GM19397 (cell line): ENCODE results near the gene THRAP3.
"Not testable (repeated sequence)": the region's sequence is repeated elsewhere in the genome, so short reads cannot be mapped to it uniquely, and the experiment has no call there.

Source experiments
- ATAC-seq: cut with Tn5 transposase; IDR thresholded peaks from one replicate; pipeline ENCODE4 v1.9.1; 2021; ENCODE audit warnings: mild to moderate bottlenecking, moderate library complexity; ENCODE audit not compliant: unreplicated experiment

THRAP3 gene, protein sequence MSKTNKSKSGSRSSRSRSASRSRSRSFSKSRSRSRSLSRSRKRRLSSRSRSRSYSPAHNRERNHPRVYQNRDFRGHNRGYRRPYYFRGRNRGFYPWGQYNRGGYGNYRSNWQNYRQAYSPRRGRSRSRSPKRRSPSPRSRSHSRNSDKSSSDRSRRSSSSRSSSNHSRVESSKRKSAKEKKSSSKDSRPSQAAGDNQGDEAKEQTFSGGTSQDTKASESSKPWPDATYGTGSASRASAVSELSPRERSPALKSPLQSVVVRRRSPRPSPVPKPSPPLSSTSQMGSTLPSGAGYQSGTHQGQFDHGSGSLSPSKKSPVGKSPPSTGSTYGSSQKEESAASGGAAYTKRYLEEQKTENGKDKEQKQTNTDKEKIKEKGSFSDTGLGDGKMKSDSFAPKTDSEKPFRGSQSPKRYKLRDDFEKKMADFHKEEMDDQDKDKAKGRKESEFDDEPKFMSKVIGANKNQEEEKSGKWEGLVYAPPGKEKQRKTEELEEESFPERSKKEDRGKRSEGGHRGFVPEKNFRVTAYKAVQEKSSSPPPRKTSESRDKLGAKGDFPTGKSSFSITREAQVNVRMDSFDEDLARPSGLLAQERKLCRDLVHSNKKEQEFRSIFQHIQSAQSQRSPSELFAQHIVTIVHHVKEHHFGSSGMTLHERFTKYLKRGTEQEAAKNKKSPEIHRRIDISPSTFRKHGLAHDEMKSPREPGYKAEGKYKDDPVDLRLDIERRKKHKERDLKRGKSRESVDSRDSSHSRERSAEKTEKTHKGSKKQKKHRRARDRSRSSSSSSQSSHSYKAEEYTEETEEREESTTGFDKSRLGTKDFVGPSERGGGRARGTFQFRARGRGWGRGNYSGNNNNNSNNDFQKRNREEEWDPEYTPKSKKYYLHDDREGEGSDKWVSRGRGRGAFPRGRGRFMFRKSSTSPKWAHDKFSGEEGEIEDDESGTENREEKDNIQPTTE

DNA sequence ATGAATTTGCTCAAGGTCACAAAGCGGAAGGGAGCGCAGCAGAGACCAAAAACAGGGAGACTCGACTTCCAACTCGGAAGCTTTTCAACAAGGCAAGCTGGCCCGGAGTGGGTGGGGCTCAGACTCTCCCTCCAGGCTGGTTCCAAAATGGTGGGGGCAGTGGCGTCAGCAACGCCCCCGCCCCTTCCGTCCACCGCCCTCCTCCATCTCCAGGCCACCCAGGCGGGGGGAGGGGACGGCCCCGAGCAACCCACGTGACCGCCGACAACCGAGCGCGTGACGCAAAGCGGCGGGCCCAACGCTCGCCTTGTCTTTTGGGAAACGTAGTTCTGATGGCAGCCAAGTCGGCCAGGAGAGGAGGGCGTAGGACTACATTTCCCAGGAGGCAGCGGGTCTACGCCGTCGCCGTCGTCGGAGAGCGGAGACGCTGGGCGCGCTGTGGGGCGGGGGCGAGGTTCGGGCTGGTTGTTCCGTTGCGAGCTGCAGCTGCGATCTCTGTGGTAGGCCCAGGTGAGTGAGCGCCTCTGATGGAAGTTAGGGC is at the start of gene THRAP3:
Gene THRAP3 (plus strand): TSS at position 448 of the 541 bp plus-strand sequence. CDS start 58,121 bp downstream, outside the sequence.
- peak; percentile 93 for ATAC-seq

GRCh38 chr1:36174713-36175112 is 49.5 kb upstream of the THRAP3 start:
- no peak for ATAC-seq

DNA sequence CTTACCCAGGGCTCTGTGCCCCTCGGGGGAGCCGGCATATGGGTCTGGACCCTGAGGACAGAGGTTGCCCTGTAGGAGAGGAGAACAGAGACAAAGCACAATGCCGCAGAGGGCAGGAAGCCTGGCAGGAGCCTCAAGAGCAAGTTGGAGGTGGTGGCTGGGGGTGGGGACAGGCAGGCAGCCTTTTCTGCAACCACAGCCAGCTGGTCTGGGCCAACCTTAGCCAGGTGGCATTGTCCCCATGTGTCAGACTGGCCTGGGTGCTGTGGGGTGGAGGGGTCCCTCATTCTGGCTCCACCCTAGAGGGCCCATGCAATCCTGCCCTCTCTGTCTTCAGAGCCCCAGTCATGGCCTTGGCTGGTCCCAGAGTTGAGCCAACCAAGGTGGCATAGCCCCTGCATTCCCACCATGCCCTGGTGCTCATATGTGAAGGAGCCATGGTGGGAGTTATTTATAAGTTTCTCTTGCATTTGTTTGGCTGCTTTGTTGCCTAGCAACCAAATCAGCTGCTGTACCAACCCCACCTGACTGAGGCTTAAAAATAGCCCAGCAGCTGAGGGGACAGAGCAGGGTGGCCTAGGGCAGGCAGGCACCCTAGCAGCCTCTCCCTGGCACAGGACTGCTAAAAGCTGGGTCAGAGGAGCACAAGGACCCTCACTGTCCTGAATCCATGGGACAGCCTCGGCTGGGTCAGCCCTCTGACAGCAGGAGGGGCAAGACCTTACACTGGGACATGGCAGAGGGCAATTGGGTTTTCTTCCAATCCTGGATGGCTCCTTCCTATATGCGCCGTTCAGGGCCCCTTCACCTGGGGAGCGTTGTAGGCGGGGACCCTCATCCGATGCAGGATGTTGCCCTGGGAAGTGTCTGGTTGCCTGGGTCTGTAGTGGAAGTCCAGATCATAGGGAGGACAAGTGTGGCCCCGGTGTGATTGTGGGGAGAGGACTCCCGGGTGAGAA is 48.8 kb upstream of the THRAP3 start:
- peak; percentile 58 for ATAC-seq

- no peak for ATAC-seq
These were observed 47.9 kb upstream of the THRAP3 start for GRCh38 chr1:36176106-36176949.

GRCh38 chr1:36177589-36178431 is 46.4 kb upstream of the THRAP3 start:
- ATAC-seq: no peak

DNA sequence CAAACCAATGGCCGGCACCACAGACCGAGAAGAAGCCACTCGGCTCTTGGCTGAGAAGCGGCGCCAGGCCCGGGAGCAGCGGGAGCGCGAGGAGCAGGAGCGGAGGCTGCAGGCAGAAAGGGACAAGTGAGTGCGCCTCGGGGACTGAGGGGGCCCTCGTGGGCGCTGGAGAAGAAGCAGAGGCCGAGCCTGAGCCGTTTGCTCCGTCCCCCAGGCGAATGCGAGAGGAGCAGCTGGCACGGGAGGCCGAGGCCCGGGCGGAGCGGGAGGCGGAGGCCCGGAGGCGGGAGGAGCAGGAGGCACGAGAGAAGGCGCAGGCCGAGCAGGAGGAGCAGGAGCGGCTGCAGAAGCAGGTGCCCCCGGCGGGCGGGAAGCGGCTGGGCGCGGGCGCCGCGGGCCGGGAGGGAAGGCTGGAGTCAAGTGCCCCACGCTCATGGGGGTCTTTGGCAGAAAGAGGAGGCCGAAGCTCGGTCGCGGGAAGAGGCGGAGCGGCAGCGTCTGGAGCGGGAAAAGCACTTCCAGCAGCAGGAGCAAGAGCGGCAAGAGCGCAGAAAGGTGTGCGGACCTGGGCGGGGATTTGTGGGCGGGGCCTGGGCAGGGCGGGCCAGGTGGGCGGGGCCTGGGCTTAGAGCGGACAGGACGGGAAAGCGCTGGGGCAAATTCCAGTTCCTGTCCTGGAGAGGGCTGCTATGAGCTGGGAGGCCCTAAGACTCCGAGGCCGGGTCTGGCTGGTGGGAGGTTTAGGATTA is 45.6 kb upstream of the THRAP3 start:
- ATAC-seq: no peak

GRCh38 chr1:36179220-36179600 is 45.0 kb upstream of the THRAP3 start:
- no peak for ATAC-seq

DNA sequence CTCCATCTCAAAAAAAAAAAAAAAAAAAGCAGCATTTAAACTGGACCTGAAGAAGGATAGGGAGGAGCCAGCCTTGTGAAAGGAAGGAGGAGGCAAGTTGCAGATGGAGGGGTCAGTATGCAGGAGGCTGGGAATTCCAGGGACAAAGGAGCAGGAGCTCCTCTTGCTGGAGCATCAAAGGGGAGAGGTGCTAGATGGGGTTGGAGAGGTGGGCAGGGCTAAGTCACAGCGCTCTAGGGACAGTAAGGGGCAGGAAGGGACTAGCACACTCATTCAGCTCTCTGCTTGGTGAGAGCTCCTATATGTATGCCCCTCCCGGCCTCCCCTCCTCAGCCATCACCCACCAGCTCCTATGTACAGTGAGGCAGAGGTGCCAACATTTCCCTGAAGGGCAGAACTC is 41.5 kb upstream of the THRAP3 start:
- ATAC-seq: no peak

DNA sequence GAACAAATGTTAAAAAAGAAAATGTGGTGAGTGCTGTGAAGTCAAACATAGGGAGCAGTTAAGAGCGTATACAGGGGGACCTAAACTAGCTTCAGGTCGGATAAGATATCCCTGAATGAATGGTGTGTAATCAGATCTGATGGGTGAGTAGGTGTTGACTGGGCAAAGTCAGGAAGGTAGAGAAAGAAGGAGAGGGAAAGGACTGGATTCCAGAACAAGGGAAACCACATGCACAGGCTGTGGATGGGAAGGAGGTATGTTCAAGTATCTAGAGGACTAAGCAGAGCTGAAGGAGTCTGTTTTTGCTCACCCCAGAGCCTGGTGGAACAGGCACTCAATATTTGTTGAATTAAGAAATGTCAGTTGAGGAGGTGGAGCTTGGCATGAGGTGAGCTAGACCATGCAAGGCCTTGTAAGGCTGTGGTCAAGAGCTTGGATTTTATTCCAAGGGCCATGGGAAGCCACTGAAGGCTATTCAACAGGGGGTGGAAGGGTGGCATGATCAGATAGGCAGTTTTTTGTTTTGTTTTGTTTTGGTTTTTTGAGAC is 40.9 kb upstream of the THRAP3 start:
- no peak for ATAC-seq

GRCh38 chr1:36187800-36188593 is 36.2 kb upstream of the THRAP3 start:
- ATAC-seq: no peak

GRCh38 chr1:36196805-36197204 is 27.4 kb upstream of the THRAP3 start:
- ATAC-seq: not testable (repeated sequence)

DNA sequence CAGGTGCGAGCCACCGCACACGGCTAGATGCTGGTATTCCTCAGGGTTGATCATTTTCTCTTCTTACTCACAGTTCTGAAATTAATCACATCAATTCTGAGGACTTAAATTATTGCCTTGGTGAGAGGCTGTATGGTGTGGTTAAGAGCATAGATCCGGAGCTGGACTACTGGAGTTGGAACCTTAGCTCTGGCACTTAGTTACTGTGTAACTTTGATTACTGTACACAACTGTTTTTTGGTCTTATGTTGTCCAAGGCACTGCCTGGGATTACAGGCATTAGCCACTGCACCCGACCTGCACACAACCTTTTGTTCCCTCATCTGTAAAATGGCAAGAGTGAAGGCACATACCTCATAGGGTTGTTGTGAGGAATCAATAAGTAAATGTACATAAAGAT is 25.6 kb upstream of the THRAP3 start:
- no peak for ATAC-seq

GRCh38 chr1:36199934-36200741 is 24.1 kb upstream of the THRAP3 start:
- no peak for ATAC-seq

GRCh38 chr1:36203027-36203553 is 21.2 kb upstream of the THRAP3 start:
- no peak for ATAC-seq

DNA sequence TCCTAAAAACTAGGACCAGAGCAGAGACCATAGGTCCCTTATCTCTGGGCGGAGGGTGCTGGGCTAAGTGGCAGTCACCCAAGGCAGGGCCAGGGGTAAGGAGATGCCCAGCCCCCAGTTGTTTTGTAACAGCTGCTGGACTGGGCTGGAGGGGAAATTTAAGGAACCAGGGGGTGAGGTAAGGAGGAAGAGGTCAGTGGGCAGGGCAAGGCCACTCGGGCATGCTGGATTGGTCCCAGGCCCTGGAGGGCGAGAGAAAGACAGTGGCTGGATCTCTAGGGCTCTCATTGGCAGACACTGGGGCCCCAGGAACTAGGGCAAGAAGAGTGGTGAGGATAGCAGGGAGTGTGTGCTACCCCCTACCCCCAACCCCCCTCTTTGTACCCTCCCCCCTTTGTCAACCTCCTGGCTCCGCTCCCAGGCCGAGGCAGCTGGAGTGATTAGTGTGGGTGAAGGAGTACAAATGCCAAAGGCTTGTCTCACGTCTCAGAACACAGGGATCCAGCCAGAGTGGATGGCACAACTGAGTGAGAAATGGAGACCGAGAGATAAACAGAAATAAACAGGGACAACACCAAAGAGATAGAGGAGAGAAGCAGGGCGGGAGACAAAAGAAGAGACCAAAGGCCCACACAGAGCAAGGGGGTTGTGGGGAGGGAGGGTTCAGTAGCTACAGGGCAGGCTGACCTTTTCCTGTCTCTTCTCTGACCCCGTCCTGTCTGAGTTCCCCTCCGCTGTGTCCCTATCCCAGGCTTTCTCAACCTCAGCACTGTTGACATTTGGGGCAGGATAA is 20.5 kb upstream of the THRAP3 start:
- ATAC-seq: no peak
